Peyer's patch (tissue), 4 donors: ENCODE measurements around the gene ATP5PO.

Experiments used
- CTCF ChIP-seq, 6 experiments: fragments of 450-650 bp in 4 of 6; fragments of 200-600 bp in 2 of 6; sonication (generic) in 1 of 6; IDR thresholded peaks; one replicate each; pipeline ENCODE4 v1.5.1; 2017 to 2019; ENCODE audit warnings: antibody characterized with exemption in 6 of 6, mild to moderate bottlenecking in 3 of 6, moderate library complexity in 1 of 6
- POLR2A ChIP-seq, 2 donors: fragments of 450-650 bp; IDR thresholded peaks; one replicate each; pipeline ENCODE4 v1.5.1; 2017; ENCODE audit warnings: antibody characterized with exemption in 2 of 2, mild to moderate bottlenecking in 2 of 2, moderate library complexity in 2 of 2

DNA sequence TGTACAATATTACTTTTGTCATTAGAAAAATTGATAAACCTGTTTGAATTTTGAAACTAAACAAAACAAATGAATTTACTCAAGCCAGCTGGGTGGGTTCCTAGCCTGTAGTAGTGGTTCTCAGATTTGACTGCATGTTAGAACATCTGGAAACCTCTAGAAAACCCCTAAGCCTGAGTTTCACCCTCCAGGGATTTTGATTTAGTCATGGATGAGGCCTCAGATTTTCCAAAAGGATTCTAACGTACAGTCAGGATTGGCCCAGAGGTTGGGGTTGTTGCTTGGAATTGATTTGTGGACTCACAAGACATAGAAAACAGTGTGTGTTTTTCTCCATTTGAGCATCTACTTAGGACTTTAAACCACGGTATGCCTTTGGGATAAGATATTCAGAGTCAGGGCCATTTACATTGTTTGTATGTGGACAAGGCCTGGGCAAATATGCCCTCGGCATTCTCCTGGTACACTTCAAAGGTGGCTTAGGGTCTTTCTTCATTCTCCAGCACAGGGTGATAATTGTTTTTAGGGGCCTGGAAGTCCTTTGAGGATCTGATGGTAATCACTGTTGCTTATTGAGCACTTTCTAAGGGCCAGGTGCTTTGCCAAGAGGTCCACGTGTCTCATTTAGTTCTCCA, 42.6 kb downstream of the ATP5PO start:
- TF ChIP-seq POLR2A (IDR thresholded peaks at IDR 0.05) (no peak), CTCF (IDR thresholded peaks at IDR 0.05) (no peak)
